WTC11 (cell line): Measurements from ENCODE around the gene EYS.

Experiments
- ARID4B ChIP-seq: sonication (generic); formaldehyde crosslinking; IDR thresholded peaks from 2 replicates; pipeline ENCODE4 v1.8.0; 2023; ENCODE audit warnings: missing genetic modification reagents, mild to moderate bottlenecking, borderline replicate concordance
- CTCF ChIP-seq: fragments of 200-600 bp; IDR thresholded peaks from 2 replicates; pipeline ENCODE4 v1.8.0; 2022; ENCODE audit warnings: antibody characterized with exemption
- E2F4 ChIP-seq: sonication (generic); formaldehyde crosslinking; IDR thresholded peaks from 2 replicates; pipeline ENCODE4 v1.8.1; 2022; ENCODE audit warnings: low read depth, mild to moderate bottlenecking, moderate library complexity, missing genetic modification reagents, borderline replicate concordance
- NR2C2 ChIP-seq: sonication (generic); formaldehyde crosslinking; IDR thresholded peaks from 2 replicates; pipeline ENCODE4 v1.8.0; 2022; ENCODE audit warnings: mild to moderate bottlenecking, missing genetic modification reagents
- STAT6 ChIP-seq: sonication (generic); formaldehyde crosslinking; conservative IDR thresholded peaks from 2 replicates; pipeline ENCODE4 v1.8.1; 2023; ENCODE audit warnings: mild to moderate bottlenecking, low read depth, missing genetic modification reagents, moderate library complexity
- TP53 ChIP-seq: sonication (generic); formaldehyde crosslinking; IDR thresholded peaks from 2 replicates; pipeline ENCODE4 v1.8.1; 2023; ENCODE audit warnings: mild to moderate bottlenecking, missing genetic modification reagents
- ZNF232 ChIP-seq: sonication (generic); formaldehyde crosslinking; IDR thresholded peaks from 2 replicates; pipeline ENCODE4 v1.8.0; 2022; ENCODE audit warnings: mild to moderate bottlenecking, missing genetic modification reagents

GRCh38 chr6:64553249-64553786 is 1153.7 kb downstream of the EYS start:
- TF ChIP-seq ARID4B (CRISPR knock-in tag): no peak
- no peak for TF ChIP-seq TP53 (CRISPR knock-in tag)
- no peak for TF ChIP-seq NR2C2
- no peak for TF ChIP-seq ZNF232 (CRISPR knock-in tag)
- no peak for TF ChIP-seq STAT6
- TF ChIP-seq CTCF: no peak
- TF ChIP-seq E2F4 (CRISPR knock-in tag): no peak
